HCEC 1CT (cell line): ENCODE data around the gene IL6R.

ENCODE experiments used
- DNase-seq: peaks from one replicate; pipeline ENCODE4 v3.0.0-alpha.2; 2017

The IL6R gene

GRCh38 chr1:154427173-154428139 is 22.3 kb downstream of the IL6R start:
- peak; percentile 22 for DNase-seq

DNA sequence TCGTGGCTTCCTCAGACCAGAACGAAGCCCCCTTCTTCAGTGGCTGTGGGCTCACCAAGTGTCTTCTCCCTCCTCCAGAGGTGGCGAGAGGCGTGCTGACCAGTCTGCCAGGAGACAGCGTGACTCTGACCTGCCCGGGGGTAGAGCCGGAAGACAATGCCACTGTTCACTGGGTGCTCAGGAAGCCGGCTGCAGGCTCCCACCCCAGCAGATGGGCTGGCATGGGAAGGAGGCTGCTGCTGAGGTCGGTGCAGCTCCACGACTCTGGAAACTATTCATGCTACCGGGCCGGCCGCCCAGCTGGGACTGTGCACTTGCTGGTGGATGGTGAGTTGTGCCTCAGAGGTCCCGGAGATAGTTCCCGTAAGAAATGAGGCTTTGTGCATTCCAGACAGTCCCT is 24.0 kb downstream of the IL6R start:
- DNase-seq = no peak

GRCh38 chr1:154429841-154430611 is 24.9 kb downstream of the IL6R start:
- DNase-seq = no peak

DNA sequence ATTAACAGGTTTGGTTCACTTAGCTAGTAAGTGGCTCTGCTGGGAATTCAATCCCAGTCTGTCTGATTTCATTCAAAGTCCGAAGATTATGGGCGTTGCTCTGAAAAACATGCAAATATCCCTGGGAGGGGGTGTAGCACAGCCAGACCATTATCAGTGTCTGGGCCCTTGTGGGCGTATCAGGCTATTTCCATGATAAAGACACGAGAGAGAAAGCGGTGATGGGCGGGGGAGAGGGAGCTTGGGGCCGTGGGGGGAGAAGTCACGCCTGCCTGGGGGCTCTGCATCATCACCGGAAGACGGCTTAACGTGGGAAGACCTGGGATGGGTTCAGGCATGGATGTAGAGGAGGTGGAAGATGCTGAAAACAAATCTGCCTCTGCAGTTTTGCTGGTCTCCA is 25.8 kb downstream of the IL6R start:
- DNase-seq = no peak

- DNase-seq = peak; percentile 97
Observed at GRCh38 chr1:154431586-154432373, 26.6 kb downstream of the IL6R start.

DNA sequence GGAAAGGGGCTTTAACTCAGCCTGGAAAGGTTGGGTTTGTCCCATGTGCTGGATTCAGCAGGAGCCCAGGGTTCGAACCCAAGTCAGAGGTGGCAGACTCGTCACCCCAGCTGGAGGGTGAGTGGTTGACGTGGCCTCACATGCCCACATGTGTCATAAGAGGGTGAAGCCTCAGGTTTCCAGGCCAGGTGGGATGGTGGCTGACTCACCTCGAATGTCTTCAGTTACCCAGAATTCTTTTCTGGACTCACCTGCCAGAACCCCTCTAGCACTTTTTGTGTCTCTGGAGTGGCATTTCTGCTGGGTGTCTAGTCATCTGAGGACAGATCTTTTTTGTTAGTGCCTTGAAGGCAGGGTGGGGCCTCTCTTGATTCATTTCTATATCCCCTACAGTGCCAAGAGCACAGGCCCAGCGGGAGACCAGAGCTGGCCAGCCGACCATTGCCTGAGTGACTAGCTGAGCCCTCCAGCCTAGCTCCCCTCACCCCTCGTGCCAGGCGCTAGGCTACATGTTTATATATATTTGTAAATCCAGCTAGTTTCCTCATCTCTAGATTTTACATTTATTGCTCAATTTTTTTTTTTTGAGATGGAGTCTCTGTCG is 28.1 kb downstream of the IL6R start:
- no peak for DNase-seq

DNA sequence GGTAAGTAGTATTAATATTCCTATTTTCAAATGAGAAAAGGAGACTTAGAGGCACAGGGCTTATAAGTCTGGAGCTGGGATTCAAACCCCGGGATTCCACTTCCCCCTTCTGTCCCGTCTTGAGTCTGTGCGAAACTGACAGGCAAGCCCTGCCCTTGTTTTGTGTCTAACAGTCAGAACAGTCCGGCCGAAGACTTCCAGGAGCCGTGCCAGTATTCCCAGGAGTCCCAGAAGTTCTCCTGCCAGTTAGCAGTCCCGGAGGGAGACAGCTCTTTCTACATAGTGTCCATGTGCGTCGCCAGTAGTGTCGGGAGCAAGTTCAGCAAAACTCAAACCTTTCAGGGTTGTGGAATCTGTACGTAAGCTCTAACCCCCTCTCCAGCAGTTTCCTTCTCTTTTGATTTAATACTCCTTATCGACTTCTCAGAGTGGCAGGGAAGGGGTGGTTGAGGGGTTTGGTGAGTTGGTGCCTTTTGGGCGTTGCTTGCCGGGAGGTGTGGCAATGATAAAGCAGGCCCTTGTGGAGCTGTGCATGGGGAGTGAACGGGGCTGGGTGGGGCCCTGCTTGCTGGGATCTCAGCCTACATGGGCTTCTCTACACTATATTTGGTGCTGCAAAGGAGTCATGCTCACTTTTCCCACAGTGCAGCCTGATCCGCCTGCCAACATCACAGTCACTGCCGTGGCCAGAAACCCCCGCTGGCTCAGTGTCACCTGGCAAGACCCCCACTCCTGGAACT is 29.4 kb downstream of the IL6R start:
- DNase-seq = no peak

GRCh38 chr1:154435599-154436200 is 30.6 kb downstream of the IL6R start:
- DNase-seq = no peak

- no peak for DNase-seq
Observed at GRCh38 chr1:154436433-154436832, 31.3 kb downstream of the IL6R start.

DNA sequence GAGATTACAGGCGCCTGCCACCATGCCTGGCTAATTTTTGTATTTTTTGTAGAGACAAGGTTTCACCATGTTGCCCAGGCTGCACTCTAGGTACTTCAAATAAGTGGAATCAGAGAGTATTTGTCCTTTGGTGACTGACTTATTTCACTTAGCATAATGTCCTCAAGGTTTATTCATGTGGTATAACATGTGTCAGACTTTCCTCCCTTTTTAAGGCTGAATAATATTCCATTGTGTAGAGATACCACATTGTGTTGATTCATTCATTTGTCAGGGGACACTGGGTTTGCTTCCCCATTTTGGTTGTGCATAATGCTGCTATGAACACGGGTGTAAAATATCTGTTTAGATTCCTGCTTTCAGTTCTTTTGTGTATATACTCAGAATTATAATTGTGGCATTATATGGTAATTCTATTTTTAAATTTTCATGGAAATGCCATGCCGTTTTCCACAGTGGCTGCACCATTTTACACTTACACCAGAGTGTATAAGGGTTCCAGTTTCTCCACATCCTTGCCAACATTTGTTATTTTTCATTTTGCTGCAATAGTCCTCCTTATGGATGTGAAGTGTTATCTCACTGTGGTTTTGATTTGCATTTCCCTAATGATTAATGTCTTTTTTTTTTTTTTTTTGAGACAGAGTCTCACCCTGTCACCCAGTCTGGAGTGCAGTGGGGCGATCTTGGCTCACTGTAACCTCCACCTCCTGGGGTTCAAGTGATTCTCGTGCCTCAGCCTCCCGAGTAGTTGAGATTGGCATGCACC is 35.1 kb downstream of the IL6R start:
- DNase-seq = no peak

DNA sequence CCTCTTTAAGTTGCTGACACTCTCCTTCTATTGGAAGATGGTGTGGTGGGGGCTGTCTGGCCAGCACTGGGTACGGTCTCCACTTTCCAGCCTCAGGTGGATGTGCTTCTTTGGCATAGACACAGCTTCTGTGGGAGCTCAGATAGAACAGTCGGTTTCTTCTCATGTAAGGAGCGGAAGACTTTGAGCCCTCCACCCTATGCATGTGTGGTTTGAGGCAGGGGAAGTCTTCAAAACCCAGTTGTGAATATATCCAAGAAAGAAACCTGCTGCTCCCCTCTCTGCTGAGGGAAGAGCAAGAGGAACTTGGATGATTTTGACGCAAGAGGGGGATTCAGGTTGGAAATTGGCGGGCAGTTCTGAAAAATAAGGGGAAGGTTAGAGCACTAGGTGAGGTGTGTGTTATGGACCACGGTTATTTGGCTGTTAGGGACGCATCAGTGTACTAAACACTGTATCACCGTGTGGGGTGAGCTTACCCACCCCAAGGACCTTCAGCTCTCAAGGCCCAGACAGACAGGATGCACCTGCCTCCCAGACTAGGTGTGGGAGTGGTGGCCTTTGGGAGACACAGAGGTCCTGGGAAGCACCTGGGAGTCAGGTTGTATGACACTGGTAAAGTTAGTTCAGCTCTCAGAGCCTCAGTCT is 36.2 kb downstream of the IL6R start:
- no peak for DNase-seq

DNA sequence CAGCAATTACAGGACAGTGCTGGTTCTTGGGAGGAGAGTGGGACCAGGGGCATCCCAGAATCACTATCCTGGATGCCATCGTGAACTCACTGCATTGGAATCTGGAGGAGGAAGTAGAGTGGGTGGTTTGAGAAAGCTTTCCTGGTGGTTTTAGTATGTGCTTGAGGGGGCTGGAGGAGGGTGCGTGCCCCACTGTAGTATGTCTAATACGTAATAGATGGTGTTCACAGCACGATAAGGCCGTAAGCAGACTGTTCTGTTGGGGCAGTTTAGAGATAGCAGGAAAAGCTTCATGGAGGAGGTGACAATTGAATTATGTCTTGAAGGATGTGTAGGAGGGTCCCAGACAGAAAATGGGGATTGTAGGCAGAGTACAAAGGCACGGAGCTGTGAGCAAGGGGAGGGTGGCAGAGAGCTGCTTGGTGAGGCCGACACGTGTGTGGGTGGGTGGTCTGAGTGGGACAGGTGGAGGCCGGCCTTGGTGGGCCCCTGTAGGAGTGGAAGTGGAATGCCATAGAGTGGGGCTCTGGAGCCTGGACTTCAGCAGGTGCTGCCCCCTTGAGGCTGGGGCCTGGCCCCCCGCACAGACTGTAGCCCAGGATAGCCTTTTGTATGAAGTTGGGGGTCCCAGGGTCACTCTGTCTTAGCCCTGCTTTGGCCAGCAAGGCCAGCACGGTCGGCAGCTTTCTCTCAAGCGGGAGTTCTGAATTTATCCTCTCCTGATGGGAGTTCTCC is 37.0 kb downstream of the IL6R start:
- no peak for DNase-seq

DNA sequence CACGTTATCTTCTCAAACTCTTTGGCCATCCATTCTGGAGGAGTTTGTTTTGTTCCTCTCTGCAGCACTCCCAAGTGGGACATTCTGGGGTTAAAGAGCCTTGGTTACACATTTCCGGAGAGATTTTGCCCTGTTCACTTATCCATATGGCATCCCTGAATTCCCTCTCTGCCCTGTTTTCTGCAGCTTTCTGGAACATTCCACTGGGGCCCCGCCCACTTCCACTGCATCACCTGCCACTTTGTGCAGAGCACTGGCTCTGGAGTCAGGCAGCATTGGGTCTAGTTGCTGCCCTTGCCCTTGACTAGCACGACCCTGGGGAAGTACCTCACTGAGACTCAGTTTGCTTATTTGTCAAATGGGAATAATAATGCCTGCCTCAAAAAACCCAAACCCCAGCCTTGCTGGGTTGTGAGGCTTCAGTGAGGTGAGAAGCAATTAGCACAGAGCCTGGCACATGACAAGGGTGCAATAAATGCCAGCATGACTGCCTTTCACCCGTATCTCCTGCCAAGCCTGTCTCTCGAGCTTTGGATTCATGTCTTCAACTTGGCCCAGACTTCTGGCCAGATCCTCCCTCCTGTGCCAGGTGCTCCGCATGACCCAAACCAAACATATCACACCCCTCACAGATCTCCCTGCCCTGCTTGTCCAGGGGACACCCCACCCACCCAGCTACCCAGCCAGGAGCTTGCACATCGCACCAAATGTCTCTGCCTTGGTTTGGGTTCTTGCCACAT is 38.3 kb downstream of the IL6R start:
- no peak for DNase-seq

DNA sequence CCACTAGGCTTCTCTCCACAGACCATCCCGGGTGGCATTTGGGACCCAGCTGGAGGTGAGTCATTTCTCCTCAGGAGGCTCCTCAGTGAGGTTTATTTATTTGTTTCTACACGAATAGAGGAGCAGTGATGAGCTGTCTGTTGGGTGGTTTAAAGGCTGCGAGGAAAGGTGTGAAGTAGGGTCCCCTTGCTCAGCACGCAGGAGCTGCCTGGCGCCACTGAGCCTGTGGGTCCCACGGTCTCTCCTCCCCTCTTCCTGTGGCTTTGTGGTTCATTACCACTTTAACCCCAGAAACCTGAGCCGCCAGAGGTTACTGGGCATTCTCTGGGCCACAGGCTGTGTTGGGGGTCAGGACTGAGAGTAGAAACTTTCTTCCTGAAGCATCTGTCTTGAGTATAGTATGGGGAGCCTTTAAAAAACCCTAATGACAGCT is 39.9 kb downstream of the IL6R start:
- peak; percentile 83 for DNase-seq

- peak; percentile 84 for DNase-seq
Observed at GRCh38 chr1:154446292-154446691, 41.1 kb downstream of the IL6R start.

DNA sequence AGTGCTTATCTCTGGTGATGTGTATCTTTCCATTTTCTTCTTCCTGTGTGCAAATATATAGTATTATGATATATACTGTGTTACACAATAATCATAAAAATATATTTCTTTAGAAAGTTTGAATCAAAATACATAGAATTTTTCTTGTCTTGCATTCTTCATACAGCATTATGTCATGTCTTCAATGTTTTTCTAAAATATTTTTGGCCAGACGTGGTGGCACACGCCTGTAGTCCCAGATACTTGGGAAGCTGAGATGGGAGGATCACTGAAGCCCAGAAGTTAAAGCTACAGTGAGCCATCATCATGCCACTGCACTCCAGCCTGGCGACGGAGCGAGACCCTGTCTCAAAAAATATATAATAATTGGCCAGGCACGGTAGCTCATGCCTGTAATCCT is 41.6 kb downstream of the IL6R start:
- DNase-seq = no peak

DNA sequence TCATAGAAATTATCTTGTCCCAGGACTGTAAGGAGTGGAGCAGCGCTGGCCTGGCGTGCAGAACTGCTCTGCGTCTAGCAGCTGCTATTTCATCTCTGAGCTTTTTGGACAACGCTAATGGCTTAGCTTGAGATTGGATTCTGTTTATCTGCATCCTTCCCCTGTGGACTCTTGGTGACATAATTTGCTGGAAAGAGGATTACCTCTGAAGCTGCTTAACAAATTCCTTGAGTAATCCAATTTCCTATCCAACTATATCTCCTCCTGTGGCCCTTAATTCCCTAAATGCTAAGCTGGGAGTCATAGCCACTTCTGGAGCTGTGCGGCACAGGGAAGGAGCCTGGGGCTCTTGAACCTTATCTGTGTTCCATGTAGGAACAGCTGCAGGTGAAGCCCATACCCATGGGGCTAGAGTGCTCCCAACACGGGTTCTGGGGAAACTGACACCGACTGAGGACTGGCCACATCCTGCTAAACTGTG is 43.2 kb downstream of the IL6R start:
- DNase-seq = no peak

GRCh38 chr1:154453161-154453560 is 48.0 kb downstream of the IL6R start:
- no peak for DNase-seq
